ENCODE data around the gene BNC2. TPM values are rescaled to one million over a fixed set of nuclear protein-coding genes. Genes with fewer than 3 reads are reported as not detected.

The BNC2 gene
- total RNA-seq, 1 donor from 2014 or later = 2.4 TPM

DNA sequence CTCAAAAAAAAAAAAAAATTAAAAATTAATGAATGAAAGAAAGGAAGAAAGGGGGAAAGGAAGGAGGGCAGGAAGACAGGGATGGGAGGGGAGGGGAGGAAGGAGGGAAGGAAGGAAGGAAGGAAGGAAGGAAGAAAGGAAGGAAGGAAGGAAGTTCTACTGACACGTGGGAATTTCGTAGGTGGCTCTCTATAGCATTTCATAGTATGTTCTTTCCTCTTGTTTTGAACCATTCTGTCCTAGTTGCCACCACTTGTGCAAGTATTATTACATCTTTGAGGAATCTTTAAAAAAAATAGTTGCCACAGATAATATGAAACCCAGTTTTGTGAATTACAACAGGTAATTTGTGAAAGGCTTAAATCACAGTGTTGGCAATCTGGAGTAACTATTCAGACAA, 253.8 kb downstream of the BNC2 start:
- Histone ChIP-seq H3K36me3 (no peaks in the 10 kb centered on the region), H3K4me2 (no peak overlapping the region), H2AFZ (replicated peaks) (no peak overlapping the region), H3K79me2 (ENCODE audit: low read depth) (no peaks in the 10 kb centered on the region), H3K9ac (no peak overlapping the region), H3K27me3 (no peaks in the 10 kb centered on the region), H3K4me1 (peaks cover 21% of the 10 kb centered on the region), H3K27ac (no peak overlapping the region), H3K4me3 (no peak overlapping the region), H3K9me3 (ENCODE audit: low read depth) (no peaks in the 10 kb centered on the region), H3F3A (ENCODE audit: low read depth) (no peaks in the 10 kb centered on the region), H4K20me1 (ENCODE audit: low read depth) (no peaks in the 10 kb centered on the region)
- H3K9me3 Mint-ChIP-seq = no peaks in the 10 kb centered on the region
- peaks cover 17% of the 10 kb centered on the region for H3K4me1 Mint-ChIP-seq
- peaks cover 2% of the 10 kb centered on the region for H3K27me3 Mint-ChIP-seq (ENCODE audit: insufficient read depth, low read depth)
- TF ChIP-seq, protein P1, sequence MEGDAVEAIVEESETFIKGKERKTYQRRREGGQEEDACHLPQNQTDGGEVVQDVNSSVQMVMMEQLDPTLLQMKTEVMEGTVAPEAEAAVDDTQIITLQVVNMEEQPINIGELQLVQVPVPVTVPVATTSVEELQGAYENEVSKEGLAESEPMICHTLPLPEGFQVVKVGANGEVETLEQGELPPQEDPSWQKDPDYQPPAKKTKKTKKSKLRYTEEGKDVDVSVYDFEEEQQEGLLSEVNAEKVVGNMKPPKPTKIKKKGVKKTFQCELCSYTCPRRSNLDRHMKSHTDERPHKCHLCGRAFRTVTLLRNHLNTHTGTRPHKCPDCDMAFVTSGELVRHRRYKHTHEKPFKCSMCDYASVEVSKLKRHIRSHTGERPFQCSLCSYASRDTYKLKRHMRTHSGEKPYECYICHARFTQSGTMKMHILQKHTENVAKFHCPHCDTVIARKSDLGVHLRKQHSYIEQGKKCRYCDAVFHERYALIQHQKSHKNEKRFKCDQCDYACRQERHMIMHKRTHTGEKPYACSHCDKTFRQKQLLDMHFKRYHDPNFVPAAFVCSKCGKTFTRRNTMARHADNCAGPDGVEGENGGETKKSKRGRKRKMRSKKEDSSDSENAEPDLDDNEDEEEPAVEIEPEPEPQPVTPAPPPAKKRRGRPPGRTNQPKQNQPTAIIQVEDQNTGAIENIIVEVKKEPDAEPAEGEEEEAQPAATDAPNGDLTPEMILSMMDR (IDR thresholded peaks at IDR 0.05) = no peak
- TF ChIP-seq EZH2 (IDR thresholded peaks at IDR 0.05) = no peak
- no peak overlapping the region for H3K4me3 Mint-ChIP-seq
- H3K36me3 Mint-ChIP-seq = no peaks in the 10 kb centered on the region
- no peak for DNase-seq (ENCODE audit: low spot score)
- no peak overlapping the region for H3K27ac Mint-ChIP-seq

DNA sequence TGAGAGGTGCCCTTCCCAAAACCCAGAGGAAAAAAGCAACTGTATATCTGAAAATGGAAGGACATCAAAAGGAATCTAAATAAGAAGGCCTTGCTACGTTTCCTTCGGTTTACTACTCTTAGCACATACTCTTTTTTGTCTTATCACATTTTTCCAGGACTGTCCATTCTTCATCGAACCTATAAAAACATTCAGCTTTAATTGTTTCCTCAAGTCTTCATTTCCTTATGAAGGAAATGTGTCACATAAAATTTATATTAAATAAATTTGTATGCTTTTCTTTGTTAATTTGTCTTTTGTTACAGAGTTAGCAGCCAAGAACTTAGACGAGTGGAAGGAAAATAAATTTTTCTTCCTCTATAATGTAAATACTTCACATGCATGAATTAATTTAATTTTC, 255.0 kb downstream of the BNC2 start:
- Histone ChIP-seq H4K20me1 (ENCODE audit: low read depth) (no peaks in the 10 kb centered on the region), H3K27ac (no peak overlapping the region), H2AFZ (replicated peaks) (no peak overlapping the region), H3F3A (ENCODE audit: low read depth) (no peaks in the 10 kb centered on the region), H3K9me3 (ENCODE audit: low read depth) (no peaks in the 10 kb centered on the region), H3K9ac (no peak overlapping the region), H3K79me2 (ENCODE audit: low read depth) (no peaks in the 10 kb centered on the region), H3K4me3 (no peak overlapping the region), H3K27me3 (no peaks in the 10 kb centered on the region), H3K4me1 (peaks cover 20% of the 10 kb centered on the region), H3K36me3 (no peaks in the 10 kb centered on the region), H3K4me2 (no peak overlapping the region)
- Mint-ChIP-seq H3K27ac (no peak overlapping the region), H3K27me3 (ENCODE audit: insufficient read depth, low read depth) (no peaks in the 10 kb centered on the region), H3K36me3 (no peaks in the 10 kb centered on the region), H3K9me3 (no peaks in the 10 kb centered on the region), H3K4me3 (no peak overlapping the region), H3K4me1 (peaks cover 17% of the 10 kb centered on the region)
- no peak for DNase-seq (ENCODE audit: low spot score)
- TF ChIP-seq EZH2 (IDR thresholded peaks at IDR 0.05) (no peak), EZH2phosphoT487 (IDR thresholded peaks at IDR 0.05) (no peak)
- TF ChIP-seq, protein P1 (IDR thresholded peaks at IDR 0.05) = no peak

DNA sequence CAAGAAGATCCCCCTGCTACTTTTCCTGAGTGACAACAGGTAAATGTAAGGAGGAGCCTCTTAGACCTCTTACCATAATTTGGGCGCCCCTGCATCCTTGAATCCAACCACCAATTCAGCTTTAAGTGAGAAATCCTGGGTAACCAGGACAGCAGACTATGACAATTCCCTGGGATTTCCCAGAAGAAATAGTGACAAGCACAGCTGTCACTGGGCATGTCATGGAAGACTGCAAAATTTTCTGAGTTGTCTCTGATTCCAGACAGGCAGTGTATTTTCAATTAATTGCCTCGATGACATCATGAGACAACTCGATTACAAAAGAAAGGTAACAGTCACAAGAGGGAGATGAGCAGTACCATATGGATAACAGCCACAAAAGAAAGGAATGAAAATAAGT, 256.9 kb downstream of the BNC2 start:
- Mint-ChIP-seq H3K9me3 (no peaks in the 10 kb centered on the region), H3K36me3 (no peaks in the 10 kb centered on the region), H3K4me1 (peaks cover 9% of the 10 kb centered on the region), H3K27me3 (ENCODE audit: insufficient read depth, low read depth) (no peaks in the 10 kb centered on the region), H3K27ac (no peak overlapping the region), H3K4me3 (no peak overlapping the region)
- Histone ChIP-seq H2AFZ (replicated peaks) (no peak overlapping the region), H4K20me1 (ENCODE audit: low read depth) (no peaks in the 10 kb centered on the region), H3K79me2 (ENCODE audit: low read depth) (no peaks in the 10 kb centered on the region), H3K27me3 (no peaks in the 10 kb centered on the region), H3K4me2 (no peak overlapping the region), H3K4me1 (peaks cover 14% of the 10 kb centered on the region), H3F3A (ENCODE audit: low read depth) (peaks cover 7% of the 10 kb centered on the region), H3K9me3 (ENCODE audit: low read depth) (no peaks in the 10 kb centered on the region), H3K36me3 (no peaks in the 10 kb centered on the region), H3K4me3 (no peak overlapping the region), H3K9ac (no peak overlapping the region), H3K27ac (no peak overlapping the region)
- DNase-seq (ENCODE audit: low spot score) = no peak
- TF ChIP-seq, protein P1 (IDR thresholded peaks at IDR 0.05) = no peak
- no peak for TF ChIP-seq EZH2phosphoT487 (IDR thresholded peaks at IDR 0.05)

DNA sequence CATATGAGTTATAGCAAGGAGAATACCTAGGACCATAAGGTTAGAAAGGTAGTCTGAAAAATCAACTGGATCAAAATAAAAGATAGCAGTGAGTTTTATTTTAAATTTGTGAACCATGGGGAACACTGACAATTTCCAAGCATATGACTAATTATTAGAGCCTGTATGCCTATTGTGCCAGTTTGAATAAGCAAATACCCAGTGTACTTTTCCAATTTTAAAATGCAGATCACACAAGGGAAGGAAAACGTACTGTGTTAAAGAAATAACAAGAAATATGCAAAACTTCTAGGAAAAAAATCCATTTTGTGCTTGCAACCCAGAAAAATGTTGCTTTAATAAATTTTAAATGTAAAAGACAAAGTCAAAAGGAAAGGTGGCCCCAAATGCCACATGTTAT, 257.4 kb downstream of the BNC2 start:
- Mint-ChIP-seq H3K27ac (no peak overlapping the region), H3K36me3 (no peaks in the 10 kb centered on the region), H3K27me3 (ENCODE audit: insufficient read depth, low read depth) (no peaks in the 10 kb centered on the region), H3K9me3 (no peaks in the 10 kb centered on the region), H3K4me1 (peaks cover 10% of the 10 kb centered on the region), H3K4me3 (no peak overlapping the region)
- no peak overlapping the region for H3K27ac ChIP-seq
- H3K9me3 ChIP-seq (ENCODE audit: low read depth) = no peaks in the 10 kb centered on the region
- peaks cover 9% of the 10 kb centered on the region for H3F3A ChIP-seq (ENCODE audit: low read depth)
- H3K36me3 ChIP-seq = no peaks in the 10 kb centered on the region
- H4K20me1 ChIP-seq (ENCODE audit: low read depth) = no peaks in the 10 kb centered on the region
- no peak overlapping the region for H3K4me3 ChIP-seq
- peaks cover 17% of the 10 kb centered on the region for H3K4me1 ChIP-seq
- no peak for DNase-seq (ENCODE audit: low spot score)
- no peak overlapping the region for H3K4me2 ChIP-seq
- TF ChIP-seq, protein P1 (IDR thresholded peaks at IDR 0.05) = no peak
- no peak for TF ChIP-seq EZH2phosphoT487 (IDR thresholded peaks at IDR 0.05)
- no peak for TF ChIP-seq EZH2 (IDR thresholded peaks at IDR 0.05)
- no peaks in the 10 kb centered on the region for H3K79me2 ChIP-seq (ENCODE audit: low read depth)
- no peak overlapping the region for H3K9ac ChIP-seq
- H2AFZ ChIP-seq (replicated peaks) = no peak overlapping the region
- no peaks in the 10 kb centered on the region for H3K27me3 ChIP-seq
